HG03196 (cell line): ENCODE measurements around the gene CLDN8.

Experiments used
- ATAC-seq: cut with Tn5 transposase; IDR thresholded peaks from one replicate; pipeline ENCODE4 v1.9.1; 2021; ENCODE audit not compliant: unreplicated experiment

CLDN8 gene

GRCh38 chr21:30216041-30216723 lies at the start of gene CLDN8:
Gene CLDN8 (minus strand): TSS chr21:30216097. CDS start chr21:30215925, 172 bp downstream.
- ATAC-seq: no peak

- no peak for ATAC-seq
These were observed 41.9 kb upstream of the CLDN8 start for GRCh38 chr21:30257773-30258172.

GRCh38 chr21:30256100-30256499 lies 40.2 kb upstream of the CLDN8 start:
- no peak for ATAC-seq

DNA sequence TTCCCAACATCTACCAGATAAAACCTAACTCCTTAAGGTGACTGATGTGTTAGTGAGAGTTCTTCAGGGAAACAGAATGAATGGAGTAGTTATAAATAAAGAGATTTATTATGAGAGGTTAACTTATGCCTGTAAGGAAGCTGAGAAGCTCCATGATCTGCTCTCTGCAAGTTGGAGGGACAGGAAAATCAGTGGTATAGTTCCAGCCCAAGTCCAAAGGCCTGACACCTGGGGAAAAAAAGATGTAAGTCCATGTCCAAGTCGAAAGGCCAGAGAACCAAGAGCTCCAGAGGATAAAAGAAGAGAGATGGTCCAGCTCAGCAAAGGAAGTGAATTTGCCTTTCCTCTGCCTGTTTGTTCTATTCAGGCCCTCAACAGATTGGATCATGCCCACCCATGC lies 39.8 kb upstream of the CLDN8 start:
- ATAC-seq: no peak

DNA sequence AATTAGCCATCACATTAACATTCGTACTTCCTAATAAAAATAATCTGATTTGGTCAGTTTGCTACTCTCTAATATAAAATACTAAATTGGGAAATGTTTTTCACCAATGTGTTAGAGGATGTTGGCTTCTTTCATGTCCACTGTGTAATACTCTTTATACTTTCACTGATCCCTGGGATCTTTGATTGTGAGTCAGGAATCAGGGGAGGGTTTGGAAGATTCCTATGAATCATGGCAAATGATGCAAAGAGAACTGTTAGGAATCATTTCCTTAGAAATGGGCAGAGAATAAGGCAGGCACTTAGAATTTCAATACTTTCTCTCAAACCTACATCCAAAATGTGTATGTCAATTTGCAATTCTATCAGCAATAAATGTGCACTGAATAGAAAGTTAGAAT lies 35.9 kb upstream of the CLDN8 start:
- no peak for ATAC-seq

DNA sequence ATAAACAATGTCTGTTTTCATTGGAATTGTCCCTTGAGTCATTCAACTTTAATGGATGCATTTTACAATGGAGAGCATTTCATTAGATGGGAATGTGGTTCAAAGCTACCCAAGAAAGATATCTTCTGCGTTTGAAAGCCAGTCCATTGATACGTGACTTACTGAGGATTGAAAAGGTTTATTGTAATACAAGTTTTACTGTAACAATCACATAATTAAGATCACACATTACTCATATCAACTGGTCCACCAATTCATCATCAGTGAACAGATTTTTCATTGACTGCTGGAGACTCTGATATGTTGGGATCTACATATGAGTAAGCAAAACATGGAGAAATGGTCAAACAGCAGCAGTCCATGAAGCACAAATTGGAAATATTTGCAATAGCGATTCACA lies 34.0 kb upstream of the CLDN8 start:
- ATAC-seq: no peak

DNA sequence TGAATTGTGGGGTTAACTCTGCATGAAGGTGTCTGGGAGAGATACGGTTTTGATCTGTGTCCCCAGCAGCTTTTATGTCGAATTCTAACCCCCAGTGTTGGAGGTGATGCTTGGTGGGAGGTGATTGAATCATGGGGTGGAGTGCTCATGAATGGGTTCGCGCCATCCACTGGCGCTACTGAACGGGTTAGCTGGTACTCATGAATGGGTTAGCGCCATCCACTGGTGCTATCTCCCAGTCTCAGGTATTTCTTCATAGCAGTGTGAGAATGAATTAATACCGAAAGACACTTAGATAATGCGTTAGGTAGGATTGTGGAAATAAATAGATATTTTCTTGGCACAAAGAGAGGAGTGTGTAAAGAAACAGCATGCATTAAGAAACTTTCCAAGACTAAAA lies 32.9 kb upstream of the CLDN8 start:
- no peak for ATAC-seq

DNA sequence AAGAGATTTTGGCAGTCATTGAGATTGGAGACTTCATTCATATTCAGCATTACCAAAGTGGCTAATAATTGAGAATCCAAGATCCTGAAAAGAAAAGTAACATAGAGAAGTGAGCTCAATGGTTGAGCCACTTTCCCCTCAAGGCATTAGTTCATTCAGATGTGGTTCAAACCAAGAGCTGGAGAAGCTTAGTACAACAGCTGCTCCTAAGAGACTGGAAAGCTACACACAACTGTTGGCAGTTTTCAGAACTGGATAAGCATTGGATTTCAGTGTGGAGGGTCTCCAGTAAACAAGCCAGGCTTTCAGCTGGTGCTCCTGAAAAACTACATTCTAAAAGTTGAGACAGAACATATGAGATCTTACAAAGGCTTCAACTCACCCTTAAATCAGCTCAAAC lies 29.2 kb upstream of the CLDN8 start:
- ATAC-seq: no peak

- no peak for ATAC-seq
These were observed 27.8 kb upstream of the CLDN8 start for GRCh38 chr21:30243691-30244090.

DNA sequence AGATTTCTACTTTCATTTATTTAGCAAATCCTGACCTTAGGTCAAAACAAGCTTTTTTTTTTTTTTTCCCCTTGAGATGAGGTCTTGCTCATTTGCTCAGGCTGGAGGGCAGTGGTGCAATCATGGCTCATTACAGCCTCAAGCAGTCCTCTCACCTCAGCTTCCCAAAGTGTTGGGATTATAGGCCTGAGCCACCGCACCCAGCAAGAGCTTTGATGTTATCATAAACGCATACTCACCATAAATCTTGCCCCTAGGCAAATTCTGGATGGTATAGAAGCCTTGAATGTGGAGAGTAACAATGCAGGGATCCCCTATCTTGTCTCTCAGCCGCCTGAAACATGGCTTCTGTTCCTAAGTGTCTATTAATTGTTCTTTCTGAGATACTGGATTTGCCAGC lies 24.8 kb upstream of the CLDN8 start:
- no peak for ATAC-seq

- no peak for ATAC-seq
These were observed 22.3 kb upstream of the CLDN8 start for GRCh38 chr21:30238168-30238567.

DNA sequence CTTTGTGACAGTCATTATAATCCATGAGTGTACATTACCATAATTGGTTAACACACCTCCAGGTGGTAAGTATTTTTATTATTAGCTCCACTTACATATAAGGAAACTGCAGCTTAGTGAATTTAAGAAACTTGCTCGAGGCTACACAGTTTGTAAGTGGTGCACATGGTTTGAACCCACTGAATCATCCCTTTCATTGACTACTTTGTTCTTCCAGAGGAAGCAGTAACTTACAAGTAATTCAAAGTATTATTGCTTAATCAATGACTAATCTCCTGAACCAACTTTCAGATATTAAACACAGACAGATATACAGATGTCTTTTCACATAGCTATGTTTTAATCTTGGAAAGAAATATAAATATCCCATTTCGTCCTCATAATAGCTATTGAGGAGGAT lies 18.7 kb upstream of the CLDN8 start:
- no peak for ATAC-seq

DNA sequence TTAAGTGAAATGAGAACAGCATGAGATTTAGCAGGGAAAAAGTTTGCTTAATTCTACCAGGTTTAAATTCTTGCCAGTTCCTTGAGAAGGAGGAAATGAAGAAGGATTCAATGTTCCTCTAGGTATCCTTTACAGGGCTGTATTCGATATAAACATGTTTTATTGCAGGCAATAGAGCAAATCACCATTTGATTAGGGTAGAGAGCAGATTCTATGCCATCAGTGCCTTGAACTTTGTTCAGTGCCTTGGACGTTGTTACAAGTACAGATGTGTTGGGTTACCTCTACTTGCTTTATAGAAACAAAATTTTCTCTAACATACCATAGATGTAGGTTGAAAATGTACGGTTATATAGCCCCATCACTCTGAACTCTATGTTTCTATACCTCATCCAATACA lies 18.2 kb upstream of the CLDN8 start:
- ATAC-seq: no peak

- no peak for ATAC-seq
These were observed 17.5 kb upstream of the CLDN8 start for GRCh38 chr21:30233228-30234020.

- ATAC-seq: no peak
These were observed 16.1 kb upstream of the CLDN8 start for GRCh38 chr21:30232011-30232410.

DNA sequence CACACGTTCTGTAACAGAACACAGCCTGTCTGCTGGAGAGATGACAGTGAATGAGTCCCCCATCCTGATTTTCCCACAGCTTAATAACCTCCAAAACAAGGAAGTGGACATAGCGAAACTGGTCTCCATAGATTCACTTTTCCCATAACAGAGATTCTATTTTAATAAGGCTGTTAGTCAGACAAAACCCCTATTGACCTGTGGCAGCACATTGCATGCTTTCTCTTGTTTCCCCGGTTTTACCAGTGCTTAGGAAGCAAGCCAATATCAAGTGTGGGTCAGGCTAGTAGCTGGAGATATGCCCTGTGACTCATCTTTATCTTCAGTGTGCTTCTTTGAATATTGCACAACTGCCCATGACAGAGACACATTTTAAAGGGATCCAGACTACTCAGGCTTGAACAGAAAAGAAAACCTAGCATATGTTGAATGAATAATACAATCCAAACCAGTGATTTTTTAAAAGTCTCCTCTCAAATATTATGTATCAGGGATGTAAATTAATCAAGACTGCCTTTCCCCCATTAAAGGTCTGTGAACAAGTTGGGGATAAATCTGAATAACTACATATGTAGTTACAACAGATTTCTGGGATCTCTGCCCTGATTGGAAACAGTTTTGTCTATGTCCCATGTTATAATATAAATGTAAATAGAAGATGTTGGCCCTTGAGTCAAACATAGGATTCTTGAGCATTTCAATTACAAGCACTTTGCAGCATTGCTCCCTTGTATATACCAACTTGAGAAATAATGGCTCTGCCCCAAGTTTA lies 11.9 kb upstream of the CLDN8 start:
- ATAC-seq: no peak

DNA sequence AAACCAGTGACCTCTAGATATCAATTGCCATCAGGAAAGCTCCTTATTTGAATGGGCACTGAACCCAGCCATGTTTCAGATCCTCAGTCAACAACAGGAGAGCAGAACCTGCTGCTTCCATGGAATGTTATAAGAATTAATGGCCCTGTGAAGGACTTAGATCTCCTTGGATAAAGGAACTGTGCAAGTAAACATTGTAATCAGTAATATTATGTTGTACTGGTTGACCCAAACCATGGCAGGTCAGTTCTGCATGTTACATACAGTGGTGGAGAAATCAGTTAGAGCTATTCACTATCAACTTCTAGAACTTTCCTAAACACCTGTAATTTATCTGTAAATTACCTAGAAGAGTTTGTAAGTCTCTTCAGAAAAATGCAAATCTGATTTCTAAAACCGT lies 11.2 kb upstream of the CLDN8 start:
- no peak for ATAC-seq

- ATAC-seq: no peak
These were observed 7.7 kb upstream of the CLDN8 start for GRCh38 chr21:30223596-30223995.

DNA sequence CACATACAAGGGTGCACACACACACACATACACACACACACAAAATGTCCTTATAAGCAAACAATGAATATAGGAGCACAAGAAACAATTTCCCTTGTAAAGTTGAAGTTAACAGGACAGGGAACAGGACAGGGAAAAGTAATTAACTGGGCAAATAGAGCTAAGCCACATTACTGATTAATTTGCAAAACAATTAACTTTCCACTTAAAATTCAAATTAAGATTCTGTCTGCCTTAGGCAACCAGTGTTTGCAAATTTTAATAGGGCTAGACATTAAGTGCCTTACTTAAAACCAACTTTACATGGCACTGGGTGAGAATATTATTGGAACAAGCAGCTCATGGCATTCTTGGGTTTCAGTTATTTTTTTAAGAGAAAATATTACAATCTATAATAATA lies 6.8 kb upstream of the CLDN8 start:
- no peak for ATAC-seq

DNA sequence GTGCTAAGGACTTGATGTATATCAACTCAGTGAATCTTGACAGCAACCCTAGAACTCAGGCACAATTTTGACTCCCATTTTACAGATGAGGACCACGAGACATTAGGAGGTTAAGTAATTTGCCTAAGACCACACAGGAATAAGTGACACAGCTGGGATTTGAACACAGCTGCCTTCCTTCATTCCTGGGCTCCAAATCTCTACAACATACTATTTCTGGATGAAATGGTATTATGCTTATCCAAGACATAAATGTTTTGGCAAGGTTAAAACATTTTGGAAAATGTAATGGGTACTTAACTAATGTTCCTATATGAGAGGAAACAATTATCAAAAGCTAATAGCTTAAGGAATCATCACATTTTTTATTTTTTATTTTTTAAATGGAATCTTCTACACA lies 4.8 kb downstream of the CLDN8 start:
- ATAC-seq: no peak

DNA sequence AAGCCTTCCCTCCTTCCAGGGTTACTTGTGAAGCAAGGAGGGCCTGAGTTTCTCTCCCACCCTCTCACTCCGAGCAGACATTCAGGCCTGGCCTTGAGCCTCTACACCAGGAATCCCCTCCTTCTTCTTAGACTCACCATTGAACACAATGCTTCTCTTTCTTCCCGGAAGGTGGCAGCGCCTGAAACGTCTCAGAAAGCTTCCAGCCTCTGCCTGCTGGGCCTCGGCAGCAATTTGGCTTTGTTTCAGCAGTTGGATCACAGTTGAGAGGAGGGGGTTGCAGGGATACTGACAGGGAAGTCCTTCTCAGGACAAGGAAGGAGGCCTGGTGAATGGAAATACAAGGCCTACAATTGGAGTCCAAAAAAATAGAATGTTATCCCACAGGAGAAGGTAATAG lies 6.3 kb downstream of the CLDN8 start:
- no peak for ATAC-seq

- no peak for ATAC-seq
These were observed 8.7 kb downstream of the CLDN8 start for GRCh38 chr21:30207252-30207579.
